Fibroblast of the aortic adventitia (primary cell): Measurements from ENCODE around the gene SLC66A3. TPM values are rescaled to one million over a fixed set of nuclear protein-coding genes. Genes with fewer than 3 reads are reported as not detected.

Source experiments
- DNase-seq: peaks from one replicate; pipeline ENCODE4 v3.0.0-alpha.2; 2010; ENCODE audit warnings: low read depth
- H3K4me3 ChIP-seq: 2 replicates; pipeline ENCODE4 v1.5.1; 2011; ENCODE audit warnings: low read depth, mild to moderate bottlenecking, control low read depth, low read length, moderate library complexity
- total RNA-seq: library from RNA; depleted of rRNA; stranded (reverse); fragments of >200 nt; gene quantifications from 2 replicates; pipeline ENCODE4 v1.2.3, GENCODE V29; 2012; ENCODE audit warnings: low replicate concordance
- TF ChIP-seq, protein P1 (sequence below): IDR thresholded peaks from 2 replicates; pipeline ENCODE4 v1.5.1; 2011; ENCODE audit warnings: mild to moderate bottlenecking, low read length, control low read depth, inconsistent platforms; ENCODE audit not compliant: insufficient read depth

SLC66A3 gene
- total RNA-seq, 1 donor: 48.2 TPM

GRCh38 chr2:11121823-11122155 is 33.5 kb upstream of the SLC66A3 start:
- TF ChIP-seq, protein P1, sequence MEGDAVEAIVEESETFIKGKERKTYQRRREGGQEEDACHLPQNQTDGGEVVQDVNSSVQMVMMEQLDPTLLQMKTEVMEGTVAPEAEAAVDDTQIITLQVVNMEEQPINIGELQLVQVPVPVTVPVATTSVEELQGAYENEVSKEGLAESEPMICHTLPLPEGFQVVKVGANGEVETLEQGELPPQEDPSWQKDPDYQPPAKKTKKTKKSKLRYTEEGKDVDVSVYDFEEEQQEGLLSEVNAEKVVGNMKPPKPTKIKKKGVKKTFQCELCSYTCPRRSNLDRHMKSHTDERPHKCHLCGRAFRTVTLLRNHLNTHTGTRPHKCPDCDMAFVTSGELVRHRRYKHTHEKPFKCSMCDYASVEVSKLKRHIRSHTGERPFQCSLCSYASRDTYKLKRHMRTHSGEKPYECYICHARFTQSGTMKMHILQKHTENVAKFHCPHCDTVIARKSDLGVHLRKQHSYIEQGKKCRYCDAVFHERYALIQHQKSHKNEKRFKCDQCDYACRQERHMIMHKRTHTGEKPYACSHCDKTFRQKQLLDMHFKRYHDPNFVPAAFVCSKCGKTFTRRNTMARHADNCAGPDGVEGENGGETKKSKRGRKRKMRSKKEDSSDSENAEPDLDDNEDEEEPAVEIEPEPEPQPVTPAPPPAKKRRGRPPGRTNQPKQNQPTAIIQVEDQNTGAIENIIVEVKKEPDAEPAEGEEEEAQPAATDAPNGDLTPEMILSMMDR: no peak
- DNase-seq: no peak
- H3K4me3 ChIP-seq: no peak overlapping the region

DNA sequence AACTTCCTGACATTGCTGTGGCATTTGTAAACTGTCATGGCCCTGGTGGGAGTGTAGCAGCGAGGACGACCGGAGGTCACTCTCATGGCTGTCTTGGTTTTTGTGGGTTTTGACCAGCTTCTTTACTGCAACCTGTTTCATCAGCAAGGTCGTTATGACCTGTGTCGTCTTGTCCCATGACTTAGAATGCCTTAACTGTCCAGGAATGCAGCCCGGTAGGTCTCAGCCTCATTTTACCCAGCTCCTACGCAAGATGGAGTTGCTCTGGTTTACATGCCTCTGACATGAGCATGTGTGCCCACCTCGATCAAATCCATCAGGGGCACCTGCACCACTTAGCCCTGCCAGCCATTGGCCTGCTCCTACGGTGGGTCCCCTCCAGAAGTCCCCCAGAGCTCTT is 32.9 kb upstream of the SLC66A3 start:
- no peak overlapping the region for H3K4me3 ChIP-seq
- TF ChIP-seq, protein P1: no peak

GRCh38 chr2:11123001-11123809 is 32.1 kb upstream of the SLC66A3 start:
- TF ChIP-seq, protein P1: no peak
- no peak for DNase-seq
- H3K4me3 ChIP-seq: no peak overlapping the region

More for the DNA sequence above, 32.9 kb upstream of the SLC66A3 start:
- DNase-seq: no peak

GRCh38 chr2:11123856-11124759 is 31.2 kb upstream of the SLC66A3 start:
- H3K4me3 ChIP-seq: no peak overlapping the region
- TF ChIP-seq, protein P1: peak; percentile 94
- DNase-seq: peak; percentile 41

GRCh38 chr2:11124760-11125068 is 30.6 kb upstream of the SLC66A3 start:
- H3K4me3 ChIP-seq: no peak overlapping the region
- TF ChIP-seq, protein P1: no peak
- no peak for DNase-seq

- TF ChIP-seq, protein P1: no peak
- DNase-seq: no peak
Observed at GRCh38 chr2:11127761-11128160, 27.5 kb upstream of the SLC66A3 start.

More at GRCh38 chr2:11127761-11128160, 27.5 kb upstream of the SLC66A3 start:
- no peak overlapping the region for H3K4me3 ChIP-seq
